Astrocyte (in vitro differentiated cells and primary cell): ENCODE data around the gene ZNF444. TPM values are rescaled to one million over a fixed set of nuclear protein-coding genes. Genes with fewer than 3 reads are reported as not detected.
A peak's percentile ranks its signal among the peaks of the same experiment; 100 is the strongest.

ENCODE experiments used
- DNase-seq: peaks from one replicate; pipeline ENCODE4 v3.0.0-alpha.2; 2010; ENCODE audit warnings: low read depth
- FAIRE-seq: peaks from 2 replicates; lab custom pipeline; 2011; peaks lifted over from hg19 to GRCh38; lab: Jason Lieb, UNC
- H2AFZ ChIP-seq: 2 replicates; pipeline ENCODE4 v1.6.0; 2012; ENCODE audit warnings: low read depth, low read length, inconsistent platforms
- H3K27ac ChIP-seq: 2 replicates; pipeline ENCODE4 v1.5.1; 2011; ENCODE audit warnings: low read depth, low read length, inconsistent platforms
- H3K27me3 ChIP-seq: 2 replicates; pipeline ENCODE4 v1.6.0; 2011; ENCODE audit warnings: low read length, inconsistent platforms; ENCODE audit not compliant: insufficient read depth
- H3K36me3 ChIP-seq: 2 replicates; pipeline ENCODE4 v1.5.1; 2011; ENCODE audit warnings: low read length, inconsistent platforms; ENCODE audit not compliant: insufficient read depth
- H3K4me1 ChIP-seq: 2 replicates; pipeline ENCODE4 v1.5.1; 2011; ENCODE audit warnings: low read length, inconsistent platforms; ENCODE audit not compliant: insufficient read depth
- H3K4me2 ChIP-seq: 2 replicates; pipeline ENCODE4 v1.6.0; 2012; ENCODE audit warnings: low read length, inconsistent platforms
- H3K4me3 ChIP-seq: 2 replicates; pipeline ENCODE4 v1.5.1; 2011; ENCODE audit warnings: low read depth, mild to moderate bottlenecking, low read length, inconsistent platforms; ENCODE audit not compliant: insufficient read depth
- H3K79me2 ChIP-seq: 2 replicates; pipeline ENCODE4 v1.6.0; 2012; ENCODE audit warnings: mild to moderate bottlenecking, low read length, inconsistent platforms; ENCODE audit not compliant: insufficient read depth
- H3K9ac ChIP-seq: 2 replicates; pipeline ENCODE4 v1.6.0; 2012; ENCODE audit warnings: mild to moderate bottlenecking, low read length, inconsistent platforms
- H3K9me3 ChIP-seq: 2 replicates; pipeline ENCODE4 v1.5.1; 2012; ENCODE audit warnings: low read depth, mild to moderate bottlenecking, low read length, inconsistent platforms; ENCODE audit not compliant: insufficient read depth
- H4K20me1 ChIP-seq: 2 replicates; pipeline ENCODE4 v1.6.0; 2012; ENCODE audit warnings: low read length, inconsistent platforms; ENCODE audit not compliant: insufficient read depth
- H3K27ac Mint-ChIP-seq: one replicate; pipeline ENCODE4 v1.8.0; 2021; ENCODE audit warnings: mild to moderate bottlenecking, mixed read lengths; ENCODE audit not compliant: unreplicated experiment
- H3K27me3 Mint-ChIP-seq: one replicate; pipeline ENCODE4 v1.8.0; 2021; ENCODE audit warnings: low read depth, mixed read lengths; ENCODE audit not compliant: unreplicated experiment
- H3K36me3 Mint-ChIP-seq: one replicate; pipeline ENCODE4 v1.8.0; 2021; ENCODE audit warnings: low read depth, mixed read lengths; ENCODE audit not compliant: unreplicated experiment
- H3K4me1 Mint-ChIP-seq: one replicate; pipeline ENCODE4 v1.8.0; 2021; ENCODE audit warnings: low read depth, mixed read lengths; ENCODE audit not compliant: unreplicated experiment
- H3K4me3 Mint-ChIP-seq: one replicate; pipeline ENCODE4 v1.8.0; 2021; ENCODE audit warnings: mild to moderate bottlenecking, moderate library complexity, mixed read lengths; ENCODE audit not compliant: unreplicated experiment
- H3K9me3 Mint-ChIP-seq: one replicate; pipeline ENCODE4 v1.8.0; 2021; ENCODE audit warnings: mild to moderate bottlenecking, mixed read lengths; ENCODE audit not compliant: unreplicated experiment
- EZH2 ChIP-seq: IDR thresholded peaks from 2 replicates; pipeline ENCODE4 v1.6.1; 2012; ENCODE audit warnings: mild to moderate bottlenecking, low read length, inconsistent platforms; ENCODE audit not compliant: insufficient read depth
- total RNA-seq: library from RNA; stranded (reverse); gene quantifications from 2 replicates; pipeline ENCODE4 v1.2.1, GENCODE V29; 2021
- TF ChIP-seq, protein P1 (sequence below): IDR thresholded peaks from 2 replicates; pipeline ENCODE4 v1.5.1; 2011; ENCODE audit warnings: low read depth, mild to moderate bottlenecking, inconsistent platforms, low read length, moderate library complexity; ENCODE audit not compliant: insufficient read depth

Gene ZNF444
- total RNA-seq, 1 donor from 2014 or later, result 34.7 TPM

DNA sequence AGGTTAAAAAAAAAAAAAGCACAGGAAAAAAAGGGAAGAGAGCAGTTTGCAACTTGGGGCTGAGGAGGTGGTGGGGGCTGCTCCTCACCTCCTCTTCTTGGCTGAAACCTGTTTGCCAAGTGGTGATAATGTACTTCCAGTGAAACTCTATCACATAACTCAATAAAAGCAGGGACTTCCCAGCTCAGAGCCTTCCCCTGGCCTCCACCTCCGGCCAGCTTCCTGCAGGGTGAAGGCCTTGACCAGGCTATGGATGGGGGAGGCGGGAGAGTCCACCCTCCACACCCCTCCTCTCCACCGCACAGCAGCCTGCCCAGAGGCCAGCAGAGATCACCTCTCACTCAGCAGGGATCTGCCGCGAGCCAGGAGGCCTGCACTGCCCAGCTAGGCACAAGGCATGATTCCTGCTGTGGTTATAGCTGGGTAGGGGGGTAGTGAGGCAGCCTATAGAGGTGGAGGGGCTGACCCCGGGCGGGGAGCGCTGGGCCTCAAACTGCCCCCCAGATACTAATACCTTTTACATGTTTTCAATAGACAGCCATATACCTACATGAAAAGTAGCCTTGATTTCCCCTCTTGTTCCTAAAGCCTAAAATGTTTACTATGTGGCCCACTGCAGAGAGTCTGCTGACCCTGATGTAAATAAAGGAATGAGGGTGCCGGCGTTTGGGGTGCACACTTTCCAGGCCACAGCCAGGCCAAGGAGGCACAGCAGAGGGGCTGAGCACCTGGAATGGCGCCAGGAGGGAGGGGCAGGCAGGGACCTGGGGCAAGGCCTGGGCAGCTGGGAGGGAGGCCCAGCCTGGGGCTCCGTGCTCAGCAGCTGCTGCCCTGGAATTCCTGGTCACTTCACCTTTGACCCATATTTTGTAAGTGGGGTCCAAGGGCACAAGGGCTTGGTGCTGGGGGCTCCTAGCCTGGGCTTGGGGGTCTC, 30.3 kb upstream of the ZNF444 start:
- Mint-ChIP-seq H3K27ac (no peak overlapping the region), H3K9me3 (no peaks in the 10 kb centered on the region), H3K27me3 (no peaks in the 10 kb centered on the region), H3K4me1 (peaks cover 46% of the 10 kb centered on the region), H3K4me3 (peak overlapping the region; percentile 54), H3K36me3 (peaks cover 4% of the 10 kb centered on the region)
- DNase-seq (no peak), FAIRE-seq (no peak)
- H3K27ac ChIP-seq, result no peak overlapping the region
- no peaks in the 10 kb centered on the region for H3K9me3 ChIP-seq
- no peaks in the 10 kb centered on the region for H3K36me3 ChIP-seq
- peaks cover 7% of the 10 kb centered on the region for H3K4me1 ChIP-seq
- H3K4me3 ChIP-seq, result no peak overlapping the region
- H2AFZ ChIP-seq, result no peak overlapping the region
- H3K9ac ChIP-seq, result peak overlapping the region; percentile 18
- TF ChIP-seq, protein P1, sequence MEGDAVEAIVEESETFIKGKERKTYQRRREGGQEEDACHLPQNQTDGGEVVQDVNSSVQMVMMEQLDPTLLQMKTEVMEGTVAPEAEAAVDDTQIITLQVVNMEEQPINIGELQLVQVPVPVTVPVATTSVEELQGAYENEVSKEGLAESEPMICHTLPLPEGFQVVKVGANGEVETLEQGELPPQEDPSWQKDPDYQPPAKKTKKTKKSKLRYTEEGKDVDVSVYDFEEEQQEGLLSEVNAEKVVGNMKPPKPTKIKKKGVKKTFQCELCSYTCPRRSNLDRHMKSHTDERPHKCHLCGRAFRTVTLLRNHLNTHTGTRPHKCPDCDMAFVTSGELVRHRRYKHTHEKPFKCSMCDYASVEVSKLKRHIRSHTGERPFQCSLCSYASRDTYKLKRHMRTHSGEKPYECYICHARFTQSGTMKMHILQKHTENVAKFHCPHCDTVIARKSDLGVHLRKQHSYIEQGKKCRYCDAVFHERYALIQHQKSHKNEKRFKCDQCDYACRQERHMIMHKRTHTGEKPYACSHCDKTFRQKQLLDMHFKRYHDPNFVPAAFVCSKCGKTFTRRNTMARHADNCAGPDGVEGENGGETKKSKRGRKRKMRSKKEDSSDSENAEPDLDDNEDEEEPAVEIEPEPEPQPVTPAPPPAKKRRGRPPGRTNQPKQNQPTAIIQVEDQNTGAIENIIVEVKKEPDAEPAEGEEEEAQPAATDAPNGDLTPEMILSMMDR, result no peak
- TF ChIP-seq EZH2, result no peak
- no peaks in the 10 kb centered on the region for H3K27me3 ChIP-seq
- peaks cover 91% of the 10 kb centered on the region for H4K20me1 ChIP-seq
- peaks cover 98% of the 10 kb centered on the region for H3K79me2 ChIP-seq
- no peak overlapping the region for H3K4me2 ChIP-seq

DNA sequence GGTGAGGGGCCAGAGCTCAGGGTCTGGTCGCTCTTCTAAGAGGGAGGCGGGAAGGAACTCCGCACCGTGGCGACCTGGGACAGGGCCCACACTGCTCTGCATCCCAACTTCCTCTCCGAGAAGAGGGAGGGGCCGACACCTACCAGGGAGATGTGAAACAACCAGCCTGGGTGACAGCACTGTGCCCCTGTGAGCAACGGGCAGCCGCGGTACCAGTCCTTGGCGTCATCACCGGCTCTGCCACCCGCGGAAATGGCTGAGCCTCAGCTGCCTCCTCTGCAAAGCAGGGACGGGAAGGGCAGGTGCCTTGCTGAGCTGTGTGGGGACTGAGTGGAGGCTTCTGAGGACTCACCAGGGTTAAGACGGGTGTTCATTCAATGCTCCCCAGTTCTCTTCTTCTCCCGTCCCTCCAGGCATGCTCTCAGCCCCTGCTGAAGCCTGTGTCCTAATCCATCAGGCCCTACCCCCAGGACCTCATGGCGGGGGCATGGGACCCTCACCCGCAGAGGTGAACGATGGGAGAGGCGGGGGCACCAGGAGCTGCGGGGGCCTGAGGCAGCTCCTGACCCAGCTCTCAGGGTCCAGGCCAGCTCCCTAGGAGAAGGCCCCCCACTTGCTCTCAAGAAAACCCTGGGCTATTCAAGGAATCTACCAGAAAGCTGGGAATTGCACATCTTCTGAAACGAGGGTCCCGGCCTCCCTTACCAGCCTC, 29.3 kb upstream of the ZNF444 start:
- Histone ChIP-seq H3K9me3 (no peaks in the 10 kb centered on the region), H3K36me3 (no peaks in the 10 kb centered on the region), H3K4me1 (peaks cover 7% of the 10 kb centered on the region), H3K79me2 (peaks cover 99% of the 10 kb centered on the region), H3K27me3 (no peaks in the 10 kb centered on the region), H3K9ac (no peak overlapping the region), H3K27ac (no peak overlapping the region), H3K4me2 (no peak overlapping the region), H2AFZ (no peak overlapping the region), H3K4me3 (no peak overlapping the region), H4K20me1 (peaks cover 88% of the 10 kb centered on the region)
- H3K27me3 Mint-ChIP-seq, result no peaks in the 10 kb centered on the region
- H3K4me3 Mint-ChIP-seq, result no peak overlapping the region
- H3K4me1 Mint-ChIP-seq, result peaks cover 46% of the 10 kb centered on the region
- H3K36me3 Mint-ChIP-seq, result peaks cover 7% of the 10 kb centered on the region
- H3K9me3 Mint-ChIP-seq, result no peaks in the 10 kb centered on the region
- H3K27ac Mint-ChIP-seq, result no peak overlapping the region
- TF ChIP-seq, protein P1, result no peak
- TF ChIP-seq EZH2, result no peak
- FAIRE-seq (no peak), DNase-seq (no peak)
